GM19467 (cell line): ENCODE data around the gene SLC32A1.

Experiments used
- ATAC-seq: cut with Tn5 transposase; IDR thresholded peaks from one replicate; pipeline ENCODE4 v1.9.1; 2021; ENCODE audit warnings: mild to moderate bottlenecking, moderate library complexity; ENCODE audit not compliant: unreplicated experiment

Gene SLC32A1

GRCh38 chr20:38725148-38725901, 1.0 kb downstream of the SLC32A1 start:
- no peak for ATAC-seq

- ATAC-seq = no peak
These were observed 1.9 kb downstream of the SLC32A1 start for GRCh38 chr20:38725931-38726803.

- ATAC-seq = no peak
These were observed 2.7 kb downstream of the SLC32A1 start for GRCh38 chr20:38726804-38727606.

- no peak for ATAC-seq
These were observed 3.4 kb downstream of the SLC32A1 start for GRCh38 chr20:38727607-38728190.

GRCh38 chr20:38728191-38728781, 4.0 kb downstream of the SLC32A1 start:
- no peak for ATAC-seq

- ATAC-seq = no peak
These were observed 4.8 kb downstream of the SLC32A1 start for GRCh38 chr20:38728911-38729642.

- no peak for ATAC-seq
These were observed 5.5 kb downstream of the SLC32A1 start for GRCh38 chr20:38729767-38730166.

- no peak for ATAC-seq
These were observed 6.1 kb downstream of the SLC32A1 start for GRCh38 chr20:38730167-38730988.

GRCh38 chr20:38730989-38731737, 6.9 kb downstream of the SLC32A1 start:
- ATAC-seq = no peak

- no peak for ATAC-seq
These were observed 7.4 kb downstream of the SLC32A1 start for GRCh38 chr20:38731738-38732113.

GRCh38 chr20:38732981-38733380, 8.7 kb downstream of the SLC32A1 start:
- no peak for ATAC-seq

GRCh38 chr20:38735172-38735571, 10.9 kb downstream of the SLC32A1 start:
- ATAC-seq = no peak

GRCh38 chr20:38737887-38738286, 13.6 kb downstream of the SLC32A1 start:
- no peak for ATAC-seq

- ATAC-seq = no peak
These were observed 21.5 kb downstream of the SLC32A1 start for GRCh38 chr20:38745757-38746156.

GRCh38 chr20:38747495-38748096, 23.3 kb downstream of the SLC32A1 start:
- no peak for ATAC-seq

- ATAC-seq = peak; percentile 84
These were observed 24.0 kb downstream of the SLC32A1 start, which contains the start of gene ACTR5 for GRCh38 chr20:38748097-38748860. TSS of gene ACTR5 (plus strand) at chr20:38748460. CDS start at chr20:38748479, 19 bp downstream.

GRCh38 chr20:38748861-38749149, 24.5 kb downstream of the SLC32A1 start:
- ATAC-seq = peak; percentile 34
